Loucy (cell line): ENCODE results near the gene PTAFR.

ENCODE experiments used
- CTCF ChIP-seq: fragments of 200-600 bp; sonication (generic); conservative IDR thresholded peaks from 2 replicates; pipeline ENCODE4 v1.5.1; 2014; ENCODE audit warnings: mild to moderate bottlenecking, antibody characterized with exemption, low read length
- EZH2phosphoT487 ChIP-seq: fragments of 200-600 bp; IDR thresholded peaks from 2 replicates; pipeline ENCODE4 v1.6.1; 2018; ENCODE audit warnings: antibody characterized with exemption, mild to moderate bottlenecking, moderate library complexity, borderline replicate concordance

GRCh38 chr1:28159243-28159642 lies 17.2 kb downstream of the PTAFR start:
- no peak for TF ChIP-seq CTCF
- no peak for TF ChIP-seq EZH2phosphoT487
